ENCODE measurements around the gene TTC7B.

DNA sequence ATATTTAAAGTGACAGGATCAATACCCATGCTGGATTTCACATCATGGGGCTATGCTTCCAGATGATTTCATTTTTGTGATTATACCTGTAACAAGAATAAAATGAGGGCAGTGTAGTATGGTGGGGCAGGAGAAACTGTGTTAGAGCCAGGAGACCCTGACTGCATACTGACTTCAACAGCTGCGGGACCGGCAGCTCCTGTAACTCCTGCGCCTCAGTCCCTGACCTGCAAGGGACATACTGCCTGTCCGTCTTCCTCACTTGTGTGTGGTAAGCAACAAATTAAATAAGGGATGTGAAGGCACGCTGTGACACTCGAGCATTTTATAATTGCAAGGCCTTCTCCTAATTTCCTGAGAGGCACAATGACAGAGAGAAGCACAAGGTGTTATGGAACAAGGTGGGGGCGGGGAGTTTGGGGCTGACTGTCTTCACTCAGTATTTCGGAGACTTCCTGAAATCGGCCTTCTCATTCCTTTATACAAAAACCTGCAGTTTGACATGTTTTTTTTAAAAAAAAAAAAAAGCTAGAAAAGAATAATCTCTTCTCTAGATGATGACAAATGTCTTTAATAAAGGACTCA, 164.2 kb downstream of the TTC7B start:
- TF ChIP-seq POLR2A (IDR thresholded peaks at IDR 0.05; ENCODE audit: low read depth, low read length) (no peak), TAF1 (IDR thresholded peaks at IDR 0.05; ENCODE audit: borderline replicate concordance, low read depth, low read length) (no peak), POLR2AphosphoS5 (IDR thresholded peaks at IDR 0.05; ENCODE audit: low read depth, low read length) (no peak)
